Measurements from ENCODE around the gene SMARCAL1.

The SMARCAL1 gene

DNA sequence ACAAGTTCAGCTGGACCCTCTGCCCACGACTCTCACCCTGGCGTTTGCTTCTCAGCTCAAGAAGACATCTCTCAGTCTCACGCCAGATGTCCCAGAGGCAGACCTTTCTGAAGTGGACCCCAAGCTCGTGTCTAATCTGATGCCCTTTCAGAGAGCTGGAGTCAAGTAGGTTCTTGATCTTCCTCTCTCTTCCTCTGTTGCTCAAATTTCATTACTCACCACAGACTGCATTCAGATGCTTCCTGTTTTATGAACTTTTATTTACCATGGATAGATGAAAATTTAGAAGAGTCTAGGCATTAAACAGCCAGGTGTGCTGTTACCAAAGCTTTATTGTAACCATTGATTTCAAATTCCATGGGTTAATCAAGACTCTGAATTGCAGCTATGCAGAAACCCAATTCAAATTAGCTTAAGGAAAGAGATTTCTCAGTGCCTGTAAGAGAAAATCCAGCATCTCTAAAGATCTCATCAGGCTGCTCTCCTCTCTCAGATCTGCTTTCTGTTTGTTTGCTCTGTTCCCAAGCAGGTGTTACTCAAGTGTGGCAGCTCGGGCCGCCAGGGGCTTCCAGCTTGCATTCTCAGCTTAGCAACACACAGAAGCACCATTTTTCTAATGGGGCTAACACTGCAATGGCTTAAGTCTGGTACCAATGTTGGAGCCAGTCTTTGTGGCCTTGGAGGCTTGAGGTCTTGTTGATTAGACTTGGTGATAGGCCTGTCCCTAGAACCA lies 16.5 kb downstream of the SMARCAL1 start:
- no peak for DNase-seq (ENCODE audit: low spot score)

DNA sequence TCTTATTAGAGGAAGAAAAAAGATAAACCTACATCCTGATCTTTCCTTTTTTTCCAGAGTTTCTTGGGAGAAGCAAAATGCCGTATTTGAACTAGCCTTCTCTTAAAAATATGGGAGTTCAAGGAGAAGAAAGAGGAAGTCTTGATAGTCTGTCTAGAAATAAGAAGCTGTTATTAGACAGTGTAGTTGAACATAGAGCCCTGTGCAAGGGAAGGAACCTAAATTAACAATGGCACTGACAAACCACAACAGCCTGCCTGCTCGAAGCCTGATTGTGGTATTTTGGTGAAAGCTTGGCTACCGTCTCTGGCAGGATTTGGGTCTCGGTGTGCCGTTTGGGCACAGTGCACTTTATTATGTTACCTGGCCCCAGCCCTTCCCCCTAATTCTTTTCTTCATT lies 17.1 kb downstream of the SMARCAL1 start:
- DNase-seq (ENCODE audit: low spot score) = no peak

DNA sequence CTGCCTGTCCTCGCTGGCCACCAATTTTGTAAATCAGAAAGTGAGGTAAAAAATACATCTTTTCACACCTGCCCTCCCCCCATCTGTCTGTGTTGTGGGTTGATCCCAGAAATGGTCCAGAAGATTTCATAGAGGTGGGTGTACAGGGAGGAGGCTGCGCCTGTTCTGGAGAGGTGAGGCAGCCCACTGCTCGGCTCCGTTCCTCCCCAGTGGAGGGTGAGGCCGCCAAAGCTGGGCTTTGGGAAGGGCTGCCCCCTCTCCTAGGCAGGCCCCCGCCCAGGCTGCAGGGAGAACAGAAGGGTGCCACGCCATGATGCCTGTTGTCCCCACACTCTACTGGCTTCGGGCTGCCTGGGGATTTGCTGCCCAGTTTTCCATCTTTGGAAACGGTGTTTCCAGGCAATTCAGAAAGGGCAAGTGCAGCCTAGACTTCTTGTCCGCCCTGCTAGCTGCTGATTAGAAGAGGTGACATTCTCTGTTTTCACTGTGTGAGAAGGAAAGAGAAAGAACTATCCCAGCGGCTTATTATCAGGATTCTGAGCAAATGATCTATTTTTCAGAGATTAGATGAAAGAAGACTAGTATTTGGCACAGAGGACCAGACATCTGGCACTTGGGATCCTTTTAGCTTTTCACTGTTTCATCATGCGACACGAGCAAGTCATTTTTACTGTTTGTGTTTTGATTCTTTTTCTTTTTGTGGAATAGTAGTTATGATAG lies 18.7 kb downstream of the SMARCAL1 start:
- DNase-seq (ENCODE audit: low spot score) = no peak

DNA sequence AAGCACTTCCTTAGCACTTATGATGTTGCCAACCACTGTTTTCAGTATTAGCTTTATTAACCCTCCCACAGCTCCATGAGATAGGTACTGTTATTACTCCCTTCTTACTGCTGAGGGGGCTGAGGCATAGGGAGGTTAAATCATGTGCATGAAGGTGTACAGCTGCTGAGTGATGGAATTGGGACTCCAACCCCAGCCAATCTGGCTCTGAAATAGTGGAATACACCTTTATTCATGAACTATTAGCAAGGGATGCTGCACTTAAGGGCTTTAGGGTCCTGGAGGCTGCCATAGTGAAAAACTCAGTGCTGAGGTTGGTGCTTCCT lies 19.2 kb downstream of the SMARCAL1 start:
- no peak for DNase-seq (ENCODE audit: low spot score)

DNA sequence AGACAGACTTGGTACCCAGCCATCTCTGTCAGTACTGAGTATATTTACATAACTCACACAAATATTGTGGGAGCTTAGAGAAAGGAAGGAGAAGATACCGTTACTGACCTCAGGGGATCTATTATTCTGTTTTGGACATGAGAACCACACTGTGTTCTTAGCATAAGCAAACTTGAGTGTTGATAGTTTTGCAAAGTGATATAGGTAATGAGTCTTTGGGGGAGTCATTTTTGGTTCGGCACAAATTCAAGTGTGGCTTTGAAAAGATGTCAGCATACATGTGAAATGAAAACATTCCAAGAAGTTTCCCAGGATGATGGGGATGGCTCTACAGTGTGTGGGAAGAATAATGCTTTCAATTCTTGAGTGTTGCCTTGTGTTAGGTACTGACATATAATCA lies 24.1 kb downstream of the SMARCAL1 start:
- DNase-seq (ENCODE audit: low spot score) = no peak

DNA sequence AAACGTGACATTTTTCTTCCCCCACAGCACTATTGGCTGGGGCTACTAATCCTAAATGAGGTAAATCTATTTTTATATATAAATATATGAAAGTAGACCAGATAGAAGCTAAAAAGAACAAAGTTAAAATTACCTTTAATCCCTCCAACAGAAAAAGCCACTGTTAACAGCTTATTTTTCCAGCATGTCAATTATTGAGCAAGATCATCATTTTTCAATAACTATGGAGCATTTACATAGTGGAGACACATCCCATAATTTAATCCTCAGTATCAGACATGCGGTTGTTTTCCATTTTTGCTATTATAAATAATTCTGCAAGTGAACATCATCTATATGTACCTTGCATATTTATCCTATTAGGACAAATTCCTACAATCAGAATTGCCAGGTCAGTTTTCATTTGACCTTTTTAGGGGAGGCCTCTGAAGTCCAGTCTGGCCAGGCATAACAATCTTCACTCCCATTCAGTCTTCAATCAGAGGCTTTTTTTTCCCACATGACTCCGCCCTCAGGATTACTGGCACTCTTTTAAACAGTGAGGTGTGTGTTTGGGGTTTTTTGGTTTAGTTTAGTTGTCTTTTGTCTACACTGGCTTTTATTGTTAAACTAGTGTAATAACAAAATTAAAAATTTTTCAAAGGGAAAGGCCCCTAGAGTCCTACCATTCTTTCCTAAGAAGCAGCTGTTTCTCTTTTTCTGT lies 29.2 kb downstream of the SMARCAL1 start:
- DNase-seq (ENCODE audit: low spot score) = no peak

DNA sequence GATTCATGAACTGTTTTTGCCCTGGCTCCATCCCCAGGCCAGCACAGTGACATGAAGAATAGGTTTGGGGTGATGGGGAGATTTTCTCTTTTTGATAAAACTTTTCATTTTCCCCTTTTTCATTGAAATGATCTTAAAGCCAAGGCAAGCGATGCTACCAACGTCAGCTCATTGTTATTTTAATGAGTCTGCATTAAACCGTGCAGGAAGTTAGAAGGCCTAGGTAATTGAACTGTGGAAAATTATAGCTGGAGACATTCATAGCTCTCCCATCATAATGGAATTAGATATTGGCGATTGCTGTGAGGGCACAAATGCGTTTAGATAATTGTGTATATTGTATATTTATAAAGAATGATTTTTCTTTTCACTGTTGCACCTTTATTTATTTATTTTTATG lies 33.2 kb downstream of the SMARCAL1 start:
- no peak for DNase-seq (ENCODE audit: low spot score)

DNA sequence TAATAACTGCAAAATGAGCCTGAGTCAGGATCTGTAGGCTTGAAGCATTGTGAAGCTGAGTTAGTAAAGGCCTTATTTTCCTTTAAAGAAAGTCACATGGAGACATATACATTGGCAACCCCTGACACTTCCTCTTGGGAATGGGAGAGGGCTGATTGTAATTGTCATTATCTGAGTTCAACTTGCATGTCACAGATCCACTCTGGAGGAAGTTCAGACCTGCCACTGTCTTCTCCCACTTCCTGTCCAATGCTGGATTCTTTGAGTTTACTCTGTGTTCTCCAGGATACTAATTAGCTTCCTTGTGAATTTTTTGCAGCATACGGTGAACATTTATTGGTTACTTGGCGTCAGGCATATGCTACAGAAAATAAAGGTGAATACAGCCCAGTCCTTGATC lies 34.1 kb downstream of the SMARCAL1 start:
- DNase-seq (ENCODE audit: low spot score) = no peak

DNA sequence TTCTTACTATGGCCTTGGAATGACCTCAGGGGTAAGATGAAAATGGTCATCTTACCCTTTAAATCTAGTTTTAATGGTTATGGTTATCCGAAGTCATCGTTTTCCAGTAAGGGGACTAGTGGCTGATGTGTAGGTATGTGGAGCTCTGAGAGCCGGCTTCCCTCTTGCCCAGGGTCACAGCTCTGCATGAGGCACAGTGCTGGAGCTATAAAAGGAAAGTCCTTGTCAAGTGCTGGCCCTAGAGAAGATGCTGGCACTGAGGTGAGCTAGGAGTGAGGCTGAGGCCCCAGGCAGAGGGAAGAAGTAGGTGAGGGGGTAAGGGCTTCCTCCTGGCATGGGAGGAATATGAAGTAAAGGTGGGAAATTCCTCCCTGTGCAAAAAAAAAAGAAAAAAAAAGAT lies 35.0 kb downstream of the SMARCAL1 start:
- DNase-seq (ENCODE audit: low spot score) = no peak

DNA sequence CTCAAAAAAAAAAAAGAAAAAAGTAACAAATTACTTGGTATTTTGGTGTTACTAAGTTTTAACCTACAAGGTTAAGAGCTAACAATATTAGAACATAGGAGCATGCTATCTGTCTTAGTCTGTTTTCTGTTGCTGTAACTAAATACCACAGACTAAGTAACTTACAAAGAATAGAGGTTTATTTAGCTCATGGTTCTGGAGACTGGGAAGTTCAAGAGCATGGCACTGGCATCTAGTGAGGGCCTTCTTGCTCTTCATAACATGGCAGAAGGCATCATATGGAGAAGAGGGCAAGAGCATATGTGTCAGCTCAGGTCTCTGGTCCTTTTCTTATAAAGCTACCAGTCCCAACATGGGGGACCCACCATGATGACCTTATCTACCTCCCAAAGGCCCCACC lies 36.5 kb downstream of the SMARCAL1 start:
- no peak for DNase-seq (ENCODE audit: low spot score)

DNA sequence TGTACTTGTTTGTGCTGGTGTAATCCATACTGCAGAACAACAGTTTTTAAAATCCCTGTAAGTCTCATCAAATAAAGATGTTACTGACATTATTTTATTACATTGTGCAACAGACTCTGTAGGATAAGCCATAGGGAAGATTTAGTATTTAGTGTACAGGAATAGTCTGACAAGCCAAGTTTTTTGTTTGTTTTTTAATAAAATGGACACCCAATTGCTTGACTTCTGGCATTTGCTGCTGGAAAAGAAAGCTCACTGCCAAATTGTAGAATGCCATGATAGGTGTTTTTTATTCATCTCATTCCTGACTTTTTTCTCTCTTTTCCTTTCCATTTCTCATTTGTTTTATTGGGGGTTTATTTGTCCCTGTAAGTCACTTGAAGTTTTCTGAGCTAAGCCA lies 38.1 kb downstream of the SMARCAL1 start:
- no peak for DNase-seq (ENCODE audit: low spot score)

DNA sequence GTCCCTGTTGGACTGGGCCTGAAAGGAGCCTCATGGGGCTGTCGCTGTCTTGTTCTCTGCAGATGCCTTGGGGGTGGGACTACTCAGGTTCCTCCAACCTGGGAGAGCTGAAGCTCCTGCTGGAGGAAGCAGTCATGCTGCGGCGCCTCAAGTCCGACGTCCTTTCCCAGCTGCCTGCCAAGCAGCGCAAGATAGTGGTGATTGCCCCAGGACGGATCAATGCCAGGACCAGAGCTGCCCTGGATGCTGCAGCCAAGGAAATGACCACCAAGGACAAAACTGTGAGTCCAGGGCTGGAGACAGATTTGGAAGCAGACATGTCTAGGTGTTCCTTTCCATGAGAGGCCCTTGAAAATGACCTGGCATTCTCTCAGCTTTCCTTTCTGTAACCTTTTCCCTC lies 38.5 kb downstream of the SMARCAL1 start:
- no peak for DNase-seq (ENCODE audit: low spot score)

DNA sequence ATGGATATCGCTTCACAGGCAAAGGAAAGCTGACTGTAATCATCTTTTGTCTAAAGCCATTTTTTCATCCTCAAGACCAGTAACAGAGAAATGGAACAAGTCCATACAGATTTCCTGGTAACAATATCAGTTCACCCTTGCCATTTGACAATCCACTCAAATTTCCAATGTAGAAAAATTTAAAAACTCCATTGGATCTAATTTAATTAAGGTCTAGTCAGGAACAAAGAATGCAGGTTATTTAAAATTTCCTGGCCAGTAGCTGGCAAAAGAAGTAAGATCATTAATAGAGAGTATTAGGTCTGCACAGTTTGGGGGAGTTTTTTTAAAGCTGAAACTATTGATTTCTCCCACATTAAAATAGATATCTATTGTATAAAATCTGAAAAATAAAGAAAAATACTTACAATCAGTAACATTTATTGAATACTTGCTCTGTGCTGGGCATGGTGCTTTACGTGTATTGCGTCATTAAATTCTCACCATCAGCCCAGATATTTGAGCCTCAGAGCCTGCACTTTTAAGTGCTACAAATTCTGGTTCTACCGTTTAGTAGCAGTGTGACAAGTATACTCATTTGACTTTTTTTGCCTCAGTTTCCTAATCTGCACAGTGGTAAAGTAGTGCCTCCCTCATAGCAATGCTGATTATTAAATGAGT lies 41.8 kb downstream of the SMARCAL1 start:
- DNase-seq (ENCODE audit: low spot score) = no peak

DNA sequence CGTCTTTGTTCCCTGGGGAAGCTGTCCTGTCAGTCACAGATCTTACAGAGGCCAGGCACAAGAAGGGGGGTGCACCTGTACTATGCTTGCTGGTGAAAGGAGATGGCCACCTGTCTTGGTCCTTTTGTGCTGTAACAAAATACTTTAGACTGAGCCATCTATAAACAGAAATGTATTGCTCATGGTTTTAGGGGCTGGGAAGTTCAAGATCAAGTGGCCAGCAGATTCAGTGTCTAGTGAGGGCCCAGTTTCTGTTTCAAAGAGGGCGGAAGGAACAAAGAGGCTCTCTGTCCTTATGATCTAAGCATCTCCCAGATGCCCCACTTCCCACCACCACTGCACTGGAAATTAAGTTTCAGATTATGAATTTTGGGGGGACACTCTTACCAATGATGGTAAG lies 50.9 kb downstream of the SMARCAL1 start:
- DNase-seq (ENCODE audit: low spot score) = no peak

DNA sequence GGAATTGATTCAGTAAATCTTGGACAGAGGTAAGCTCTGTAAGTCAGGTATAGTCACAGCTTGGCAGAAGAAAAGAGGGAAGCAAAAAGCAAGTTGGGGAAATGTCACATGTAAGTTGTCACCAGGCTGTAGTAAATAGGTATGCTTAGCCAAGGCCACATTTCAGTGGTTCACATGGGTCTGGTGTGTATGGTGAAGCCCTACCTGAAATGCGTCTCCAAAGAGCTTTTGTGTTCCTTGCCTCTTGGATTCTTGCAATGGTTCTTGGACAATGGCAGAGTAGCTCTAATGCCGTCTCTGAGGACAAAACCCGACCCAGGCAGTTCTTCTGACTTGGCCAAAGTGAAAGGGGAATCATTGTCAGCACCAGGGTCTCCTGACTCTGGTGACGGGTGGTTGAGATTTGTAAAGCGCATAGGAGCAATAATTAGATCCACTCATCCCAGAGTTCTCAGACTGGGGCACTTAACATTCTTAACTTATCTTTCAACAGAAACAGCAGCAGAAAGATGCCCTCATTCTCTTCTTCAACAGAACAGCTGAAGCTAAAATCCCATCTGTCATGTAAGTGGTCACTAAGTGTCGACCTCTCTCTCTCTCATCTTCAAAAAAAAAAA lies 51.9 kb downstream of the SMARCAL1 start:
- no peak for DNase-seq (ENCODE audit: low spot score)

DNA sequence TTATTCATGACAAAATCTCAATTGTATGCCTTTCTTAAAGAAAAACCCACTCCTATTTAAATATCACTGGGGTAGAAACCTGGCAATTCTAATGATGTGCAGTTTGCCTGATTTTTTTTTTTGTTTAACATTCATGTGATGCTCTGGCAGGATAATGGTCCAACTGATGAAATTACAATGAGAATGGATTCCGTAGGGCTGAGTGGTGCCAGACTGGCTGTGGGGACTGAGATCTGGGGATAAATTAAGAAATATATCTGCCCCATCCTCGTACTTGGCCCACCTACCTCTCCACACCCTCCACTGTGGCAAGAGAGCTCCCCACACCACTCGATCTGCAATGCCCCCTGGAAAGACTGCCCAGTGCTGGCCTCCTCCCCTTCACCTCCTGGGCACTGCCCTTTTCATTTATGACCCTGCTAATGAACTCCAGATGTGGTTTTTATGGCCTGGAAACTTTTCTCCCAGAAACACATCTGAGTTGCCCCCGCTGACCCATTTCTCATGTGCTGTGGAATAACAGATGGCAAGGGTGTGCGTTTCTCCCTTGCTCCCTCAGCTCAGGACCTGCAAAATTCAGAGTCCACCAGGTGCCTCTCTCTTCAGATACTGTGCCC lies 53.4 kb downstream of the SMARCAL1 start:
- DNase-seq (ENCODE audit: low spot score) = no peak

DNA sequence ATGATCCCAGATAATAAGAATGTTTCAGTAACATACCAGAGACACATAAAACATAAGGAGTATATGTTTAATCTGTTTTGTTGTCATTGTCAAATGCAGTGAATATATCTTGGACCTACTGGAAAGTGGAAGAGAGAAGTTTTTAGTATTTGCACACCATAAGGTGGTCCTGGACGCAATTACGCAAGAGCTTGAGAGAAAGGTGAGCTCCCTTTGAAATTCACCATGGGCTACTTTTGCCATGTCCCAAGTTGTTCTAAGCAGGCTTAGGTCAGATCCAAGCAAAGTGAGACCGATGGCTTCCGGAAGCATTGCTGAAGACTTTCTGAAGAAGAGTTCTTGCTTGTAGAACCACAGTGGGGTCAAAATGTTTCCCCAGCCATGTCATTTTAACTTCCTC lies 55.6 kb downstream of the SMARCAL1 start:
- DNase-seq (ENCODE audit: low spot score) = no peak

DNA sequence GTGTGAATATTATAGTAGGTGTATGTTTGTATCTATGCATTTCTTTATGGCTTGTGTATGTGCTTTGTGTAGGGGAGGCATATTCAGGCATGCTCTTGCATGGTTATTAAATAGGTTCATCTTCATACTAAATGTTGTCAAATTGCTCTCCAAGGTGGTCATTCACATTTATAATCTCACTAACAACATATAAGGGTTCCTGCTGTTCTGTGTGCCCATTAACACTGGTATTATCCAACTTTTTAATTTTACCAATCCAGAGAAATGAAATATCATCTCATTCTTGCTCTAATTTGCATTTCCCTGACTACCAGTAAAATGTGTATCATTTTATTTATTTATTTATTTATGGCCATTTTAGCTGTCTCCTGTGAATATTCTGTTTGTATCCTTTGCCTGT lies 57.4 kb downstream of the SMARCAL1 start:
- DNase-seq (ENCODE audit: low spot score) = no peak

DNA sequence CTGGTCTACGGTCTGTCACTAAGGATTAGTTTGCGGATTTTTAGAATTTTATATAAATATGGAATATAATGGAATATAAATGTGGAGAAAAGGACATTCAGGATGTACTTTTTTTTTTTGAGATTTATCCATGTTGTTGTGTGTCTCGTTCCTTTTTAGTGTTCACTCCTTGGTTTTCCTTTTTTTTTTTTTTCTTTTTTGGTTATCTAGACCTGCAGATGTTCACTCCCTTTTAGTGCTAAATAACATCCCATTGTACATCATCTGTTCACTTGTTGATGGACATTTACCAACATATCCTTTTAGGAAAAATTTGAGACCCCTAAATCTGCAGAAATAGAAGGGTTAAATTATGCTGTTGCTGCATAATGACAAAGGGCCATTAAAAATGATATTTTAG lies 60.9 kb downstream of the SMARCAL1 start:
- no peak for DNase-seq (ENCODE audit: low spot score)

DNA sequence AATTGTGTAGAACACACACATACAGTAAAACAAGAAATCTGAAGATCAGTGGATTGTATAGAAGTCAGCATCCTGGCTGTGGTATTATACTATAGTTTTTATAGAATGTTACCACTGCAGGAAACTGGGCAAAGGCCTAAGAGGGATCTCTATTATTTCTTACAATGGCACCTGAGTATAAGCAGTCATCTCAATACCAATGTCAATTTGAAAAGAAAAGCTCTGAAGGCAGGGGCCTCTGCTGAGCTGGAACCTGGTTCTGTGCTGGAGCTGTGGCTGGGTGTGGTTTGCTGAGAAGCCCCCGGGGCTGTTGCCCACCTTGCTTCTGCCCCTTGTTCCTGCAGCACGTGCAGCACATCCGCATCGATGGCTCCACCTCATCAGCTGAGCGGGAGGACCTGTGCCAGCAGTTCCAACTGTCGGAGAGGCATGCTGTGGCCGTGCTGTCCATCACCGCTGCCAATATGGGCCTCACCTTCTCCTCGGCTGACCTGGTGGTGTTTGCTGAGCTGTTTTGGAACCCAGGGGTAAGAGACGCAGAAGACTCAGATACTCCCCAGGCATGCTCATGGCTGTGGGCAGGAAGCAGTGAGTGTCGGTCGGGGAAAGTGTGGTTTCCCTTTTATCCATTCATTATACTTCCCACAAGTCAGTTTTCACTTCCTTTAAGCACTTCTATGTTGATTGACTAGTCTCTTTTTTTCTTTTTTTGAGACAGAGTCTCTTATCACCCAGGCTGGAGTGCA lies 62.8 kb downstream of the SMARCAL1 start:
- no peak for DNase-seq (ENCODE audit: low spot score)

DNA sequence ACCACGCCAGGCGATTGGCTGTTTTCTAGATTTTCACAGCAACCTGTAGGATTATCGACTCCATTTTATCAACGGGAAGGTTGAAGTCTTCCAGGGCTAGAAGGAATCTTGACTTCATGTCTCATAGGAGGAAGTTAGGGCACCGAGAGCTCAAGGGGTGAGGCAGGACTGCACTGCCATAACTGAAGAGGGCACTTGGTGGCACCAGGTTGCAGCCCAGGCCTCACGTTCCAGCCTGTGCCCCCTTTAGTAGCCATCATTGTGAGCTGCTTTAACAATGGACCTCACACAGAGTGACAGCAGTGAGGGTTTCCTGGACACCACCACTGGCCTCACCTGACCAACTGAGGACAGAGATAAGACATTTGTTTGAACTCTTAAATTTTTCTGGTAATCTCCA lies 63.5 kb downstream of the SMARCAL1 start:
- DNase-seq (ENCODE audit: low spot score) = no peak

Data from LoVo (cell line).